ENCODE data around the gene CPNE9.

CPNE9 gene

GRCh38 chr3:9703736-9704346 lies at the start of gene CPNE9:
TSS of gene CPNE9 (plus strand) at chr3:9703833. CDS start at chr3:9703997, 164 bp downstream.
- no peak within 1 kb of the TSS for H3K27ac ChIP-seq (ENCODE audit: low read depth, low read length)
- H3K27me3 ChIP-seq (ENCODE audit: control insufficient read depth, insufficient read depth, low read length), result peaks cover 7% of the 10 kb centered on the region
- H3K36me3 ChIP-seq (ENCODE audit: control insufficient read depth, insufficient read depth, low read length), result peaks cover 7% of the 10 kb centered on the region
- no peak within 1 kb of the TSS for H3K9ac ChIP-seq (ENCODE audit: low read length)
- peak within 1 kb of the TSS; percentile 46 for H3K4me3 ChIP-seq (ENCODE audit: low read length)
- H3K4me1 ChIP-seq (ENCODE audit: control insufficient read depth, insufficient read depth, low read length), result peaks cover 3% of the 10 kb centered on the region

- Histone ChIP-seq H3K27ac (ENCODE audit: low read depth, low read length) (no peak overlapping the region), H3K4me1 (ENCODE audit: control insufficient read depth, insufficient read depth, low read length) (no peaks in the 10 kb centered on the region), H3K9ac (ENCODE audit: low read length) (no peak overlapping the region), H3K4me3 (ENCODE audit: low read length) (no peak overlapping the region), H3K36me3 (ENCODE audit: control insufficient read depth, insufficient read depth, low read length) (peaks cover 24% of the 10 kb centered on the region), H3K27me3 (ENCODE audit: control insufficient read depth, insufficient read depth, low read length) (no peaks in the 10 kb centered on the region)
Measured at GRCh38 chr3:9659849-9660248, 43.8 kb upstream of the CPNE9 start.

GRCh38 chr3:9660972-9661371 lies 42.7 kb upstream of the CPNE9 start:
- Histone ChIP-seq H3K4me1 (ENCODE audit: control insufficient read depth, insufficient read depth, low read length) (no peaks in the 10 kb centered on the region), H3K36me3 (ENCODE audit: control insufficient read depth, insufficient read depth, low read length) (peaks cover 23% of the 10 kb centered on the region), H3K4me3 (ENCODE audit: low read length) (no peak overlapping the region), H3K27ac (ENCODE audit: low read depth, low read length) (no peak overlapping the region), H3K9ac (ENCODE audit: low read length) (no peak overlapping the region), H3K27me3 (ENCODE audit: control insufficient read depth, insufficient read depth, low read length) (no peaks in the 10 kb centered on the region)

- Histone ChIP-seq H3K9ac (ENCODE audit: low read length) (no peak overlapping the region), H3K27ac (ENCODE audit: low read depth, low read length) (no peak overlapping the region), H3K27me3 (ENCODE audit: control insufficient read depth, insufficient read depth, low read length) (no peaks in the 10 kb centered on the region), H3K36me3 (ENCODE audit: control insufficient read depth, insufficient read depth, low read length) (peaks cover 41% of the 10 kb centered on the region), H3K4me1 (ENCODE audit: control insufficient read depth, insufficient read depth, low read length) (no peaks in the 10 kb centered on the region), H3K4me3 (ENCODE audit: low read length) (no peak overlapping the region)
Measured at GRCh38 chr3:9664119-9664751, 39.4 kb upstream of the CPNE9 start.

GRCh38 chr3:9666704-9667445 lies 36.8 kb upstream of the CPNE9 start:
- Histone ChIP-seq H3K27ac (ENCODE audit: low read depth, low read length) (no peak overlapping the region), H3K4me1 (ENCODE audit: control insufficient read depth, insufficient read depth, low read length) (no peaks in the 10 kb centered on the region), H3K36me3 (ENCODE audit: control insufficient read depth, insufficient read depth, low read length) (peaks cover 52% of the 10 kb centered on the region), H3K9ac (ENCODE audit: low read length) (no peak overlapping the region), H3K27me3 (ENCODE audit: control insufficient read depth, insufficient read depth, low read length) (no peaks in the 10 kb centered on the region), H3K4me3 (ENCODE audit: low read length) (no peak overlapping the region)

- no peak overlapping the region for H3K4me3 ChIP-seq (ENCODE audit: low read length)
- no peak overlapping the region for H3K9ac ChIP-seq (ENCODE audit: low read length)
- no peaks in the 10 kb centered on the region for H3K4me1 ChIP-seq (ENCODE audit: control insufficient read depth, insufficient read depth, low read length)
- H3K27me3 ChIP-seq (ENCODE audit: control insufficient read depth, insufficient read depth, low read length), result no peaks in the 10 kb centered on the region
- no peak overlapping the region for H3K27ac ChIP-seq (ENCODE audit: low read depth, low read length)
- peaks cover 55% of the 10 kb centered on the region for H3K36me3 ChIP-seq (ENCODE audit: control insufficient read depth, insufficient read depth, low read length)
Measured at GRCh38 chr3:9669277-9669676, 34.4 kb upstream of the CPNE9 start.

GRCh38 chr3:9669720-9670432 lies 33.8 kb upstream of the CPNE9 start:
- peaks cover 54% of the 10 kb centered on the region for H3K36me3 ChIP-seq (ENCODE audit: control insufficient read depth, insufficient read depth, low read length)
- H3K27ac ChIP-seq (ENCODE audit: low read depth, low read length), result no peak overlapping the region
- no peak overlapping the region for H3K4me3 ChIP-seq (ENCODE audit: low read length)
- H3K27me3 ChIP-seq (ENCODE audit: control insufficient read depth, insufficient read depth, low read length), result no peaks in the 10 kb centered on the region
- H3K9ac ChIP-seq (ENCODE audit: low read length), result no peak overlapping the region
- no peaks in the 10 kb centered on the region for H3K4me1 ChIP-seq (ENCODE audit: control insufficient read depth, insufficient read depth, low read length)

GRCh38 chr3:9673082-9673481 lies 30.6 kb upstream of the CPNE9 start:
- Histone ChIP-seq H3K9ac (ENCODE audit: low read length) (no peak overlapping the region), H3K27ac (ENCODE audit: low read depth, low read length) (no peak overlapping the region), H3K27me3 (ENCODE audit: control insufficient read depth, insufficient read depth, low read length) (no peaks in the 10 kb centered on the region), H3K4me3 (ENCODE audit: low read length) (no peak overlapping the region), H3K36me3 (ENCODE audit: control insufficient read depth, insufficient read depth, low read length) (peaks cover 55% of the 10 kb centered on the region), H3K4me1 (ENCODE audit: control insufficient read depth, insufficient read depth, low read length) (no peaks in the 10 kb centered on the region)

GRCh38 chr3:9673752-9674151 lies 29.9 kb upstream of the CPNE9 start:
- H3K27ac ChIP-seq (ENCODE audit: low read depth, low read length), result no peak overlapping the region
- H3K4me1 ChIP-seq (ENCODE audit: control insufficient read depth, insufficient read depth, low read length), result no peaks in the 10 kb centered on the region
- H3K36me3 ChIP-seq (ENCODE audit: control insufficient read depth, insufficient read depth, low read length), result peaks cover 56% of the 10 kb centered on the region
- no peaks in the 10 kb centered on the region for H3K27me3 ChIP-seq (ENCODE audit: control insufficient read depth, insufficient read depth, low read length)
- H3K4me3 ChIP-seq (ENCODE audit: low read length), result no peak overlapping the region
- no peak overlapping the region for H3K9ac ChIP-seq (ENCODE audit: low read length)

GRCh38 chr3:9675736-9676290 lies 27.8 kb upstream of the CPNE9 start:
- Histone ChIP-seq H3K27ac (ENCODE audit: low read depth, low read length) (no peak overlapping the region), H3K27me3 (ENCODE audit: control insufficient read depth, insufficient read depth, low read length) (no peaks in the 10 kb centered on the region), H3K4me1 (ENCODE audit: control insufficient read depth, insufficient read depth, low read length) (no peaks in the 10 kb centered on the region), H3K9ac (ENCODE audit: low read length) (no peak overlapping the region), H3K4me3 (ENCODE audit: low read length) (no peak overlapping the region), H3K36me3 (ENCODE audit: control insufficient read depth, insufficient read depth, low read length) (peaks cover 63% of the 10 kb centered on the region)

- Histone ChIP-seq H3K36me3 (ENCODE audit: control insufficient read depth, insufficient read depth, low read length) (peaks cover 67% of the 10 kb centered on the region), H3K27me3 (ENCODE audit: control insufficient read depth, insufficient read depth, low read length) (no peaks in the 10 kb centered on the region), H3K4me1 (ENCODE audit: control insufficient read depth, insufficient read depth, low read length) (no peaks in the 10 kb centered on the region), H3K27ac (ENCODE audit: low read depth, low read length) (no peak overlapping the region), H3K9ac (ENCODE audit: low read length) (no peak overlapping the region), H3K4me3 (ENCODE audit: low read length) (no peak overlapping the region)
Measured at GRCh38 chr3:9676785-9677184, 26.8 kb upstream of the CPNE9 start.

- no peaks in the 10 kb centered on the region for H3K4me1 ChIP-seq (ENCODE audit: control insufficient read depth, insufficient read depth, low read length)
- no peak overlapping the region for H3K4me3 ChIP-seq (ENCODE audit: low read length)
- no peak overlapping the region for H3K9ac ChIP-seq (ENCODE audit: low read length)
- H3K27me3 ChIP-seq (ENCODE audit: control insufficient read depth, insufficient read depth, low read length), result no peaks in the 10 kb centered on the region
- H3K27ac ChIP-seq (ENCODE audit: low read depth, low read length), result no peak overlapping the region
- peaks cover 58% of the 10 kb centered on the region for H3K36me3 ChIP-seq (ENCODE audit: control insufficient read depth, insufficient read depth, low read length)
Measured at GRCh38 chr3:9678493-9678892, 25.1 kb upstream of the CPNE9 start.

Measured in rectal smooth muscle tissue (tissue), 1 donor.